ENCODE results near the gene C11orf65.

DNA sequence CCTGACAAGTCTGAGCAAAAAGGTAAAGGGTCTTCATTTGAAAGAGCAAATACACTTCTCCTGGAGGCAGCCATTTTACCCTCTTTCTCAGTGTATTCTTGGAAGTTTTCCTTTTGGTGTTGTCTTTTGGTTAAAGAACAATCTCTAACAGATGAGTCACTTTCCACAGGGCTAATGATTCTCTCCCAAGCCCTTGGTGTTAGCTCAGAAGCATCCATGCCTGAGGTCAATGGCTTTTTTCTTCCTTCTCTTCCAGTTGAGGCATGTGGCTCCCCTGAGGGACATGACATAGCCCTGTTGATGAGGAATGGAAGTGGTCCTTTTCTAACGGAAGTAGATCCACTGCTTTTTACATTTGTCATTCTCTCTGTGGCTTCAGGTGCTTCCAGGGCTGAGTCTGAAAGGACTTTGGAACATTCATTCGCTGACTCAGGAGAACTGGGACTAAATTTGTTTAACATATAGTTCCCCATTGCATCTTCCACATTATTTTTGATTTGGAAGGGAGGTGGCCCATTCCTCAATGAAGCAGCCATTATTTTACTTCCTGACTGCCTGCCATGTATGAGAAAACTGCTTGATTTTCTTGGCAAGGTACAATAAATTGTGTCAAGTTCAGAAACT is 44.6 kb upstream of the C11orf65 start:
- TF ChIP-seq BHLHE40 (IDR thresholded peaks at IDR 0.05; ENCODE audit: borderline replicate concordance) (no peak), ZNF384 (IDR thresholded peaks at IDR 0.05) (no peak)
